PC-9 (cell line): ENCODE data around the gene USP12.

Experiments used
- EZH2 ChIP-seq: fragments of 200-600 bp; sonication (generic); IDR thresholded peaks from 2 replicates; pipeline ENCODE4 v1.8.0; 2017; ENCODE audit warnings: antibody characterized with exemption, low read depth
- TF ChIP-seq, protein P1 (sequence below): fragments of 200-600 bp; sonication (generic); conservative IDR thresholded peaks from 2 replicates; pipeline ENCODE4 v1.6.1; 2017; ENCODE audit warnings: mixed run types, antibody characterized with exemption, mild to moderate bottlenecking, moderate library complexity

DNA sequence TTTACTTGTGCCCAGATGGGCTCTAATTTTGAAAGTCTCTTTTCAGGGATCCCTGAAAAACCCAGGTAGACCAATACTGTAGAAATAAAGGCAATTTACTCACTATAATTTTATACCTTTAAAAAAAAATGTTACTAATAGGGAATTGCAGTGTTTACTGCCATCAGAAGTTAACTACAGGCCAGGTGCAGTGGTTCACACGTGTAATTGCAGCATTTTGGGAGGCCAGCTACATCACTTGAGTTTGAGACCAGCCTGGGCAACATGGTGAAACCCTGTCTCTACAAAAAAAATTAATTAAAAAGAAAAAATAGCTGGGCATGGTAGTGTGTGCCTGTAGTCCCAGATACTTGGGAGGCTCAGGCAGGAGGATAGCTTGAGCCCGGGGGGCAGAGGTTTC, 10.2 kb downstream of the USP12 start:
- TF ChIP-seq, protein P1, sequence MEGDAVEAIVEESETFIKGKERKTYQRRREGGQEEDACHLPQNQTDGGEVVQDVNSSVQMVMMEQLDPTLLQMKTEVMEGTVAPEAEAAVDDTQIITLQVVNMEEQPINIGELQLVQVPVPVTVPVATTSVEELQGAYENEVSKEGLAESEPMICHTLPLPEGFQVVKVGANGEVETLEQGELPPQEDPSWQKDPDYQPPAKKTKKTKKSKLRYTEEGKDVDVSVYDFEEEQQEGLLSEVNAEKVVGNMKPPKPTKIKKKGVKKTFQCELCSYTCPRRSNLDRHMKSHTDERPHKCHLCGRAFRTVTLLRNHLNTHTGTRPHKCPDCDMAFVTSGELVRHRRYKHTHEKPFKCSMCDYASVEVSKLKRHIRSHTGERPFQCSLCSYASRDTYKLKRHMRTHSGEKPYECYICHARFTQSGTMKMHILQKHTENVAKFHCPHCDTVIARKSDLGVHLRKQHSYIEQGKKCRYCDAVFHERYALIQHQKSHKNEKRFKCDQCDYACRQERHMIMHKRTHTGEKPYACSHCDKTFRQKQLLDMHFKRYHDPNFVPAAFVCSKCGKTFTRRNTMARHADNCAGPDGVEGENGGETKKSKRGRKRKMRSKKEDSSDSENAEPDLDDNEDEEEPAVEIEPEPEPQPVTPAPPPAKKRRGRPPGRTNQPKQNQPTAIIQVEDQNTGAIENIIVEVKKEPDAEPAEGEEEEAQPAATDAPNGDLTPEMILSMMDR: no peak
- no peak for TF ChIP-seq EZH2
